Immature natural killer cell (primary cell): ENCODE data around the gene S100Z. TPM values are rescaled to one million over a fixed set of nuclear protein-coding genes. Genes with fewer than 3 reads are reported as not detected.

Experiments used
- DNase-seq, 3 donors: peaks; one replicate each; pipeline ENCODE4 v3.0.0; 2022; ENCODE audit warnings: mixed read lengths in 1 of 3
- H3K27ac Mint-ChIP-seq, 6 donors: one replicate each; pipeline ENCODE4 v1.8.0; 2020; ENCODE audit warnings: mixed read lengths in 6 of 6, mild to moderate bottlenecking in 5 of 6, inconsistent platforms in 4 of 6, moderate library complexity in 3 of 6
- H3K27me3 Mint-ChIP-seq, 3 donors: one replicate each; pipeline ENCODE4 v1.8.0; 2020 to 2021; ENCODE audit warnings: low read depth in 3 of 3, mild to moderate bottlenecking in 3 of 3, mixed read lengths in 3 of 3, moderate library complexity in 3 of 3, inconsistent platforms in 1 of 3
- H3K36me3 Mint-ChIP-seq, 3 donors: one replicate each; pipeline ENCODE4 v1.8.0; 2020; ENCODE audit warnings: mixed read lengths in 3 of 3, inconsistent platforms in 2 of 3, mild to moderate bottlenecking in 2 of 3
- H3K4me1 Mint-ChIP-seq, 2 donors: one replicate each; pipeline ENCODE4 v1.8.0; 2020; ENCODE audit warnings: inconsistent platforms in 2 of 2, mild to moderate bottlenecking in 2 of 2, mixed read lengths in 2 of 2, moderate library complexity in 1 of 2
- H3K4me3 Mint-ChIP-seq, 5 donors: one replicate each; pipeline ENCODE4 v1.8.0; 2020; ENCODE audit warnings: mild to moderate bottlenecking in 5 of 5, mixed read lengths in 5 of 5, inconsistent platforms in 3 of 5, moderate library complexity in 3 of 5
- H3K9me3 Mint-ChIP-seq, 6 donors: one replicate each; pipeline ENCODE4 v1.8.0; 2020; ENCODE audit warnings: mild to moderate bottlenecking in 6 of 6, mixed read lengths in 6 of 6, inconsistent platforms in 4 of 6, moderate library complexity in 3 of 6
- polyA plus RNA-seq, 3 donors: library from polyadenylated mRNA; unstranded; fragments of 300-500 nt; fragmentation: Illumina TruSeq; gene quantifications; one replicate each; pipeline ENCODE4 v1.2.3, GENCODE V29; 2021

Gene S100Z
- polyA plus RNA-seq, 3 donors from 2014 or later: 0.73 to 2.5 TPM; not detected in 1

- no peak overlapping the region for H3K4me3 Mint-ChIP-seq
- DNase-seq: no peak
- H3K27ac Mint-ChIP-seq: no peak overlapping the region
- peaks cover 5 to 12% of the 10 kb centered on the region in 2 donors for H3K4me1 Mint-ChIP-seq
- no peaks in the 10 kb centered on the region for H3K9me3 Mint-ChIP-seq
- no peaks in the 10 kb centered on the region for H3K36me3 Mint-ChIP-seq
- H3K27me3 Mint-ChIP-seq: peaks cover 0 to 18% (median 18%) of the 10 kb centered on the region in 3 donors
Observed at GRCh38 chr5:76956033-76956432, 106.2 kb downstream of the S100Z start.

- H3K4me3 Mint-ChIP-seq: no peak overlapping the region
- peaks cover 5 to 11% (median 10%) of the 10 kb centered on the region in 3 donors for H3K27me3 Mint-ChIP-seq
- no peaks in the 10 kb centered on the region for H3K9me3 Mint-ChIP-seq
- H3K36me3 Mint-ChIP-seq: no peaks in the 10 kb centered on the region
- no peak overlapping the region for H3K27ac Mint-ChIP-seq
- peaks cover 5 to 12% of the 10 kb centered on the region in 2 donors for H3K4me1 Mint-ChIP-seq
- DNase-seq: no peak
Observed at GRCh38 chr5:76958991-76959767, 109.4 kb downstream of the S100Z start.

- H3K4me1 Mint-ChIP-seq: peaks cover 5 to 12% of the 10 kb centered on the region in 2 donors
- H3K27ac Mint-ChIP-seq: peak overlapping the region in 1 of 6 donors; percentile 0
- H3K27me3 Mint-ChIP-seq: peaks cover 9 to 11% (median 9%) of the 10 kb centered on the region in 3 donors
- peak in 2 of 3 donors; percentile 3 to 6 for DNase-seq
- H3K4me3 Mint-ChIP-seq: peak overlapping the region in 1 of 5 donors; percentile 6
- H3K36me3 Mint-ChIP-seq: no peaks in the 10 kb centered on the region
- H3K9me3 Mint-ChIP-seq: no peaks in the 10 kb centered on the region
Observed at GRCh38 chr5:76960004-76960625, 110.3 kb downstream of the S100Z start.

- no peak overlapping the region for H3K27ac Mint-ChIP-seq
- H3K4me3 Mint-ChIP-seq: no peak overlapping the region
- no peaks in the 10 kb centered on the region for H3K9me3 Mint-ChIP-seq
Observed at GRCh38 chr5:76964060-76964459, 114.2 kb downstream of the S100Z start.

More at GRCh38 chr5:76964060-76964459, 114.2 kb downstream of the S100Z start:
- no peaks in the 10 kb centered on the region for H3K36me3 Mint-ChIP-seq
- H3K4me1 Mint-ChIP-seq: peaks cover 5 to 12% of the 10 kb centered on the region in 2 donors
- H3K27me3 Mint-ChIP-seq: peaks cover 2 to 12% (median 6%) of the 10 kb centered on the region in 3 donors
- DNase-seq: no peak

Other genes starting within 250 kb of the S100Z start
- 1 to 10 TPM in 1 of 3 donors, under 1 TPM in 2; 0.43 to 1.5 (median 0.49) TPM for gene F2RL2, start 226.6 kb upstream of the S100Z start, polyA plus RNA-seq
- gene F2R, start 133.9 kb upstream of the S100Z start, polyA plus RNA-seq: 100 to 1,000 TPM in 2 of 3 donors, 10 to 100 TPM in 1; 92.6 to 115 (median 106) TPM
- gene F2RL1, start 31.0 kb upstream of the S100Z start, polyA plus RNA-seq: 1 to 10 TPM in 1 of 3 donors, under 1 TPM in 1, not detected in 1; 0.53 to 2.1 TPM
- gene CRHBP, start 103.0 kb downstream of the S100Z start, polyA plus RNA-seq: not detected
- gene AGGF1, start 180.4 kb downstream of the S100Z start, polyA plus RNA-seq: 10 to 100 TPM; 16.1 to 38.4 (median 17.9) TPM
- 1 to 10 TPM in 2 of 3 donors, under 1 TPM in 1; 0.14 to 2.2 (median 1.5) TPM for gene ZBED3, start 237.3 kb downstream of the S100Z start, polyA plus RNA-seq